Activated CD4-positive, alpha-beta T cell treated with anti-CD3 and anti-CD28 coated beads, Interleukin-2, amount 10 ng/mL, durations not matched to agents 24 days and 14 days (primary cell): ENCODE results near the gene BATF3. TPM values are rescaled to one million over a fixed set of nuclear protein-coding genes. Genes with fewer than 3 reads are reported as not detected.
A peak's percentile ranks its signal among the peaks of the same experiment; 100 is the strongest.

Experiments
- DNase-seq: peaks from one replicate; pipeline ENCODE4 v3.0.0; 2022
- H3K27ac Mint-ChIP-seq: one replicate; pipeline ENCODE4 v1.8.0; 2022; ENCODE audit warnings: mild to moderate bottlenecking, mixed read lengths
- H3K27me3 Mint-ChIP-seq: one replicate; pipeline ENCODE4 v1.8.0; 2022; ENCODE audit warnings: mixed read lengths
- H3K36me3 Mint-ChIP-seq: one replicate; pipeline ENCODE4 v1.8.0; 2022; ENCODE audit warnings: low read depth, mild to moderate bottlenecking, mixed read lengths
- H3K4me1 Mint-ChIP-seq: one replicate; pipeline ENCODE4 v1.8.0; 2021; ENCODE audit warnings: mixed read lengths
- H3K4me3 Mint-ChIP-seq: one replicate; pipeline ENCODE4 v1.8.0; 2022; ENCODE audit warnings: mild to moderate bottlenecking, moderate library complexity, mixed read lengths
- H3K9me3 Mint-ChIP-seq: one replicate; pipeline ENCODE4 v1.8.0; 2021; ENCODE audit warnings: mixed read lengths
- intact Hi-C: fragments of 100-400 bp; cut with micrococcal nuclease; formaldehyde crosslinking; loops from one replicate; pipeline ENCODE4 v1.15.1; 2023
- total RNA-seq: library from RNA; stranded (reverse); gene quantifications from 2 replicates; pipeline ENCODE4 v1.2.3, GENCODE V29; 2022

BATF3 gene
- total RNA-seq, 1 donor from 2014 or later, result 100.0 TPM

DNA sequence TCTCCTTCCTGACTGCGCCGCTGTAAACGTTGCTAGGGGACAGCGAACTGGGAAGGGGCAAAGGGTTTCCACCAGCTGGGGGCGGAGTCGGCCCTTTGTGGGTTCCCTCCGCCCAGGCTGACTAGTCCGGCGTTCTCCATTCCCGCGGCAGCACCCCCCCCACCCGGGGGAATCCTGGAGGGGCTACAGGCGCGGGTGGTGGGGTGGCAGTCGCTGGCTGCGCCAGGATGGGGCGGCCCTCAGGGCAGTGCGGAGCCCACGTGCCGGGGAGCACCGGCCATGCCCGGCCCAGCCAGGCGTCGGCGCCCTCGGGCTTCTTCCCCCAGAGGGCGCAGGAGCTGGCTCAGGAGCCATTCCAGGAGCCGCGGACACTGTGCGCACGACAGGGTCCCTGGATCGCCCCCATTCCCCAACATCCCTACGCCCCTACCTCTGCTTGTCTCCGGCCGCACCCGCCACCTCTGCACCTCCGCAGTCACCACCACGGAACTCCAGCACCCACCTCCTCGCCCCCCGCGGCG is 476 bp downstream of the BATF3 start:
- no peaks in the 10 kb centered on the region for H3K9me3 Mint-ChIP-seq
- H3K27ac Mint-ChIP-seq, result peak overlapping the region; percentile 87
- DNase-seq, result peak; percentile 86
- H3K4me1 Mint-ChIP-seq, result peaks cover 51% of the 10 kb centered on the region
- peak overlapping the region; percentile 86 for H3K4me3 Mint-ChIP-seq
- H3K27me3 Mint-ChIP-seq, result peaks cover 15% of the 10 kb centered on the region
- intact Hi-C loops, result loop anchor here (1.0 kb wide), 3 partner anchors 21 to 83 kb away; no protein-coding TSS in a partner anchor
- H3K36me3 Mint-ChIP-seq, result peaks cover 31% of the 10 kb centered on the region

DNA sequence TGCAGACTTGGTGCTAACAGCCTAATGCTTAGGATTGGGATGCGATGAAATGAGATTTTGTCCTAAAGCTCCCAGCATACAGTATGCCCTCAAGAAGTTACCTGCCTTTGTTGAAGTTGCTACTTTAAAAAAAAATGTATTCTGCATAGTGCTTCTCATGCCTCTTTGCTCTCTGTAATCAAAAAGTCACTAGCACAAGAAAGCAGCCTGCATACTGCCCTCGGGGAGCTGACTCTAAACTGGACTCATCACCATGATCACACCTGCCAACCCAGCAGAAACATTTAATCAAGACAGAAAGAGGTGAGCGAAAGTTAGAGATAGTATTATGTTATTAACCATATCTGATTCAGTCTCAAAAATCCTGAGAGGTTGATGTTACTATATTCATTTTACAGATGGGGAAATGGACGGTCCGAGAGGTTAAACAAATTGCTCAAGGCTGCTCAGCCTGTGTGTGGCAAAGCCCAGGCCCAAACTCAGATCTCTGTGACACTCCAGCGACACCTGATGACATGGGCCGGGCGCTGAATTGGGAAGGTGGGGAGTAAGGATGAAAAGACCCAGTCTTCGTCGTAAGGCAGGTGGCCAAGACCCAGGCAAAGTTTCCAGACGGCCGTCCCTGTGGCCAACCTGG is 1.1 kb downstream of the BATF3 start:
- Mint-ChIP-seq H3K4me3 (peak overlapping the region; percentile 86), H3K4me1 (peaks cover 47% of the 10 kb centered on the region), H3K36me3 (peaks cover 31% of the 10 kb centered on the region), H3K9me3 (no peaks in the 10 kb centered on the region), H3K27ac (peak overlapping the region; percentile 76), H3K27me3 (peaks cover 15% of the 10 kb centered on the region)
- intact Hi-C loops, result loop anchor here (1.0 kb wide), 3 partner anchors 20 to 84 kb away; no protein-coding TSS in a partner anchor
- DNase-seq, result no peak

DNA sequence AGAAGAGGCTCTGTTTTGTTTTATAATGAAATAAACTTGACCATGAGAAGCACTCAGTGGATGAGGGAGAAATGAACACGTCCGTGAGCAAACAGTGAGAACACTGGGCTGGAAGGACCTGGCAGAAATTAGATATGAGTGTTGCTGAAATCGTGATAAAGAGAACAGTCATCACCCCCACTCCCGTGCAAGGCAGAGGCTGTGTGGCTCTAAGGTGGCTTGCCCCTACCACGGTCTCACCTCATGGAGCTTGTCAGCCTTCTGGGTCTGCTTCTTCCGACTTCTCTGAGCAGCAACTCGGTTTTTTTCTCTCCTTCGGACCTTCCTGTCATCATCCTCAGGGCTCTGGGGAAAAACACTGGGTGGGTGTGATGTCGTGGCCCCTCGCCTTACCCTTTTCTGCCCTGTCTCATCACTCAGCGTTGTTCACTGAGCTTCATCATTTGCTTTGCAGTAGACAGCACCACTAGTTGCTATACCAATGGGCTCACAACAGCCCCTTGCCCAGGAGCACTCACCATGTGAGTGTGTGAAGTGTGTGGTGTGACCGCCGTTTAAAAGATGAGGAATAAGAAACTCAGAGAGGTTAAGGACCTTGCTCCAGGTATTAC is 2.8 kb downstream of the BATF3 start:
- Mint-ChIP-seq H3K4me3 (peak overlapping the region; percentile 86), H3K27me3 (peaks cover 9% of the 10 kb centered on the region), H3K9me3 (no peaks in the 10 kb centered on the region), H3K27ac (peak overlapping the region; percentile 42), H3K36me3 (peaks cover 40% of the 10 kb centered on the region), H3K4me1 (peaks cover 34% of the 10 kb centered on the region)
- intact Hi-C loops, result no loop called here
- no peak for DNase-seq

DNA sequence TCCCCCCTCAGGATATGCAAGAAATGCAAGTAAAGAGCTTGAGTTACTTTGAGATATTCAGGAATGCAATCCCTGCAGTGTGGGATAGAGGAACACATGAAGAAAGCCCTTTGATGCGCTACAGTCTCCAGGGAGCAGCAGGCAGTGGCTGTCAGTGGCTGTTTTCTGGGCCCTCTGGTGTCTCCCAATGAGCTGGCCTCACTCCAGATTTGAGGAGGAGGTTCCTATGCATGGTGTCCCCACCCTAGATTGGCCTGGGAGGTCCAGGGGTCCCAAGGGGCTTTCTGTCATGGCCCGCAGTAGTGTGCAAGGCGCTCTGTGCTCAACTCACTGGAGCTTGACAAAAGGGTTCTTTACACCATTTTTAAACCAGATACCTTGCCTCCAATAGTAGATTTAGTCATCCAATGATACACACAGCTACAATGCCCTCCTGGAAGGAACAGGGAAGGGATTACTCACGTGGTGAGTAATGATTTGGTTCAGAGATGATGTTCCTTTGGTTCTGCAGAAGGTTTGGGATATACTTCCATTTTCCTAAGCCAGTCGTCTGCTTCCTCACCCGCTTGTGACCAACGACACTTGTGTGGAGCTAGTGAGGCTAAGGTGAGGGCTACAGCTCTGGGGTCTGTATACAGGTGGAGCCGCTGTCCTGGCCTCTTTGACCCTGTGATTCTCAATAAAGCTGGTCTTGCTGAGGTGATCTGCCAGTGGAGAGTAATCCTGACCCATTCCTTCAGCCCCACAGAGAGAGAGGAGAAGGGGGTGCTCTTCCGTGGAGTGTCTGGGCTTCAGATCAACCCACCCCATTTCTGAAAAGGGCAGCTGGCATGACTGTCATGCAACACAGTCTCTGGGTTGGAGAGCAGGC is 6.6 kb downstream of the BATF3 start:
- peaks cover 17% of the 10 kb centered on the region for H3K4me1 Mint-ChIP-seq
- H3K9me3 Mint-ChIP-seq, result no peaks in the 10 kb centered on the region
- H3K27ac Mint-ChIP-seq, result no peak overlapping the region
- H3K27me3 Mint-ChIP-seq, result peaks cover 3% of the 10 kb centered on the region
- intact Hi-C loops, result no loop called here
- DNase-seq, result no peak
- H3K4me3 Mint-ChIP-seq, result no peak overlapping the region
- H3K36me3 Mint-ChIP-seq, result peaks cover 40% of the 10 kb centered on the region

DNA sequence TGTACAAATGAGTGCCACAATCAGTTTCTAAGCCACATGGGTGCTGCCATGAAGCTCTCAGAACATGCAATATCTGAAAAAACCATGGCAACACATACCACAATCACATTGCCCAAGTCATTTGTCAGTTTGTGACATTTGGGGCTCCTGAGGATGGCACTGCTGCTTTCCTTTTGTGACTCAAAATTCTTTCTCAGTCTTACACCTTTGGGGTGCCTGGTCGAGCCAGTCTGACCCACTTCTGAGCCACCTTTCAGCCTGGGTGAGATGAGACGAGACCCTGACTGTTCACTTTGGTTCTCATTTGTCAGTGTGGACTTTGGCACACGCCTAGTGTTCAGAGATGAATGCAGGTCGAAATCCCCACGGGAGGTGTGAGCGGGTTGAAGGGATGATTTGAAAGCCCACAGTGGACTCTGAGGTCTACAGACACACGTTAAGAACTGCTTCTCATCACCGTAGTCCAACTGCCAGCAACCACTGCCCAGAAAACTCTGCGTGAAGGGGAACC is 8.0 kb downstream of the BATF3 start:
- intact Hi-C loops, result no loop called here
- Mint-ChIP-seq H3K36me3 (peaks cover 36% of the 10 kb centered on the region), H3K9me3 (no peaks in the 10 kb centered on the region), H3K4me3 (no peak overlapping the region), H3K27ac (peak overlapping the region; percentile 21), H3K4me1 (peaks cover 8% of the 10 kb centered on the region), H3K27me3 (peaks cover 3% of the 10 kb centered on the region)
- no peak for DNase-seq

DNA sequence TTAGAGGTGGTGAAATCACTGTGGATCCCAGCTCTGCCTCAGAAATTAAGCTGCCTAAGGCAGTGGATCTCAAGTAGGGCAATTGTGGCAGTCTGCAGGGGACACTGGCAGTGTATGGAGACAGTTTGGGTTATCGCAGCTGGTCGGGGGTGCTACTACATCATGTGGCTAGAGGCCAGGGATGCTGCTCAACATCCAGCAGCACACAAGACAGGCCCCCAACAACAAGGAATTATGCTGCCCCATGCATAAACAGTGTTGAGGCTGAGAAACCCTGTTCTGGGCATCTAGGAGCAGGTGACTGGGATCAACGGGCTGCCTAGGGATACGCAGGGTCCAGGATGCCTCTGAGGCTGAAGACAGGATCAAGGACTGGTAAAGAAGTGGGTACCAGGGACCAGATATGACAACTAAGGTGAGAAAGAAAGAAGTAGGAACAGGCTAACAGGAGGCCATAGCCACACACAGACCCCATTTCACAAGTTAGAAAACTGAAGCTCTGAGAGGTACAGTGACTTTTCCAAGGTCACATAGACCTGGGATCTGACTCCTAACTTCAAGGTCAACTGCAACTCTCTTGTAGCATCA is 8.7 kb downstream of the BATF3 start:
- Mint-ChIP-seq H3K27me3 (no peaks in the 10 kb centered on the region), H3K27ac (no peak overlapping the region), H3K4me1 (peaks cover 5% of the 10 kb centered on the region), H3K4me3 (no peak overlapping the region), H3K9me3 (no peaks in the 10 kb centered on the region), H3K36me3 (peaks cover 32% of the 10 kb centered on the region)
- DNase-seq, result no peak
- intact Hi-C loops, result no loop called here

DNA sequence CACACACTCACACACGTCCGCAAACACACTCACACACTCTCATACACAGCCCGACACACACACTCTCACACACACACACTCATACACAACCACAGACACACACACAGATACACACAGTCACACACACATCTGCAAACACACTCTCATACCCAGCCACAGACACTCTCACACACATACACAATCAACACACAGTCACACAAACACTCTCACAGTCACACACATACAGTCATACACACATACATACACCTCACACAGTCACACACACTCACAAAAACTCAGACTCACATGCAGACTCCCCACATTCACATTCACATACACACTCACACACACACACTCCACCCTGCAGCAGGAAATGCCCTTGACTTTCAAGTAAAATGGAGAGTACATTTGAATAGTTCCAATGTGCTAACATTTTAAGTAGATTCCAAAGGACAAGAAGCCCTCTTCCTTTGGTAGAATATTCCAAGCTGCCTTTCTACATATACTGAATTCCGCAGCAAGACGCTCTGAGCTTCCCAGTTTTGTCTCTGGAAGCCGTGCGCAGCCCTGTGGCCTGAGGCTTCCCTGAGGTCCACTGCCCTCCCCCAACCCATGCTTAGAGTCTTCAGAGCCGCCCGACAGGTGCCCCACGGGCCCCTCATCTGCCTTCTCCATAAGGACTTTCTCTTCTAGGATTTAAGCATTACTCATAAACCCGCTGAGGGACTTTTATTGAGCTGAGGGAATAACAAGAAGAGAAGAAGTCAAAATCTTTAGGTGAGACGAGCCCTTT is 9.7 kb downstream of the BATF3 start:
- H3K9me3 Mint-ChIP-seq, result no peaks in the 10 kb centered on the region
- H3K4me3 Mint-ChIP-seq, result no peak overlapping the region
- intact Hi-C loops, result no loop called here
- peaks cover 6% of the 10 kb centered on the region for H3K4me1 Mint-ChIP-seq
- H3K27me3 Mint-ChIP-seq, result no peaks in the 10 kb centered on the region
- H3K36me3 Mint-ChIP-seq, result peaks cover 28% of the 10 kb centered on the region
- DNase-seq, result no peak
- no peak overlapping the region for H3K27ac Mint-ChIP-seq

DNA sequence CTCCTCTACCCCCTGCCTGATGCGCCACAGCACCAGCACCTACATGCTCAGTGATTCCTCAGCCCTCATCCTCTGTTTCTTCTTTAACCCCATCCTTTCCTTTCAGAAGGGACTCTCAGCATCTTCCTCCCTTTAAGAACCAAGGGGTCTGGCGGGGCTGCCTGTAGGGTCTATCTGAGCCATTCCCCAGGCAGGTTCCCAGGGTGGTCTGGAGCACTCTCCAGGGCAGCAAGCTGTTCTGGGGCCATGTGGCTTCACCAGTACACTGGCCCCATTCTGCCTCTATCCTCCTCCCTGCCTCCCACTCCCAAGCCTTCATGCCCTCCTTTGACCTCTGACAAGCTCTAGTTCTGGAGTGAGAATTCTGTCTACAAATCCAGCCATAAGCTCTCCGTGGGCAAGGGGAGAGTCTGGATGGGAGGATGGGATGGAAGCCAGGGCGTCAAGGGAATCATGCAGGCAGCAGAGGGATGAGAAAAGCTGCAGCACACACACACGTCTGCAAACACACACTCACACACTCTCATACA is 10.4 kb downstream of the BATF3 start:
- Mint-ChIP-seq H3K27ac (no peak overlapping the region), H3K9me3 (no peaks in the 10 kb centered on the region), H3K27me3 (no peaks in the 10 kb centered on the region), H3K4me3 (no peak overlapping the region), H3K36me3 (peaks cover 24% of the 10 kb centered on the region), H3K4me1 (peaks cover 6% of the 10 kb centered on the region)
- no peak for DNase-seq
- intact Hi-C loops, result no loop called here

DNA sequence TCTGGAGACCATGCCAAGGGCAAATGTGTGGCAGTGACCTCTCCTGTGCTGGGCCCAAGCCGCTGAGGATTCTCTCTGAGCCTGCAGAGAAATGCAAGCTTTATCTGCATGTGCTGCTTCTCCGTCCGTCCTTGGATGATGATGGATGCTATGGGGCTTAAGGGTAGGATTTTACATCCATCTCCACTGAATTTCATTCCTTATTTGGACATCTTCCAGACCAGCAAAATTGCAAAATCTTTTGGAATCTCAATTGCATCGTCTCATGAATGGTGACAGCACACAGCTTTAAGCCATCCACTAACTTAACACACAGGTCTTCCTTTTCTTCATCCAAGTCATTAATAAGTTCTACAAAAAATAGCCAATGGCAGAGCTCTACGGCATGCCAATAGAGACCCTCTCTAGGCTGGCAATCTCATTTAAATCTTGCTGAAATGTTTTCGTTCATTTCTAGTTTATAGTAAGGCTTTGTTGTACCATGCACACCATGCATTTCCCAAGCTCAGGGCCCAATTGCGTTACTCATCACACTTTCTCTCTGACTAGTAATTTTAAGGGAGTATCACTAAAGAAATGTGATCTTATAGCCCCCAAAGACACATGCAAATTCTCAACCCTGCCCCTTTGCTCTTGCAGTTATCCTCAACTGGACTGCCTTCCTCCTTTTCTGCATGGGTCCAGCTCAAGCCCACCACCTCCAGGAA is 11.1 kb downstream of the BATF3 start:
- no peak overlapping the region for H3K4me3 Mint-ChIP-seq
- H3K27me3 Mint-ChIP-seq, result no peaks in the 10 kb centered on the region
- H3K9me3 Mint-ChIP-seq, result no peaks in the 10 kb centered on the region
- peaks cover 23% of the 10 kb centered on the region for H3K36me3 Mint-ChIP-seq
- intact Hi-C loops, result no loop called here
- no peak for DNase-seq
- H3K27ac Mint-ChIP-seq, result no peak overlapping the region
- H3K4me1 Mint-ChIP-seq, result peaks cover 13% of the 10 kb centered on the region

DNA sequence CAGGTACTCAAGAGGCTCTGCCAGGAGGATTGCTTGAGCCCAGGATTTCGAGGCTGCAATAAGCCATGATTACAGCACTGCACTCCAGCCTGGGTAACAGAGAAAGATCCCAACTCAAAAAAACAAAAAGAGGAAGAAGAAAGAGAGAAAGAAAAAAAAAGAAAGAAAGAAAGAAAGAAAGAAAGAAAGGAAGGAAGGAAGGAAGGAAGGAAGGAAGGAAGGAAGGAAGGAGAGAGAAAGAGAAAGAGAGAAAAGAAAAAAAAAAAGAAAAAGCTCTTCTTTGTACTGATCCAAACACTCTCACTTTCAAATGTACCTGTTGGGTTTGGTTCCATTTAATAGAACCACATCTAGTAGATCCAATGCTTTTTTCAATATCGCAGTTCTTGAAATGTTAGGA is 11.8 kb downstream of the BATF3 start:
- H3K9me3 Mint-ChIP-seq, result no peaks in the 10 kb centered on the region
- H3K27ac Mint-ChIP-seq, result peak overlapping the region; percentile 43

DNA sequence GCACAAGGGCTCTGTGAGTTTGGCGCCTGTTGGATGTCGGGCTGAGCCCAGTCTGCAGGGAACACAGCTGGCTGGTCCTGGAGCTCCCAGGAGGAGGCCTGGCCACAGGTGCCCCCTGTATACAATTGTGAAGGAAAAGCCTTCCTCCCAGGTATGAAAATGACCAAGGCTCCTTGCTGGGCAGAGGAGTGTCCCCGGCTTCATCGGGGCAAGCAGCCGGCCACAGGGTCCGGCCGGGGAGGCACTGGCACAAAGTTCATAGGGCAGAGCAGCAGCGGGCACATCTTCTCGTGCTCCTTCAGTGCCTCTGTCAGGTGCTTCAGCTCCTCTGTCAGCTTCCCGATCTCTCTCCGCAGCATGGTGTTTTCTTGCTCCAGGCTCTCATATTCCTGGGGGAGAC is 13.0 kb downstream of the BATF3 start:
- no peak overlapping the region for H3K27ac Mint-ChIP-seq

More for the DNA sequence above, 11.8 kb downstream of the BATF3 start:
- intact Hi-C loops, result no loop called here
- Mint-ChIP-seq H3K4me1 (peaks cover 20% of the 10 kb centered on the region), H3K36me3 (peaks cover 17% of the 10 kb centered on the region), H3K4me3 (no peak overlapping the region), H3K27me3 (no peaks in the 10 kb centered on the region)
- no peak for DNase-seq

DNA sequence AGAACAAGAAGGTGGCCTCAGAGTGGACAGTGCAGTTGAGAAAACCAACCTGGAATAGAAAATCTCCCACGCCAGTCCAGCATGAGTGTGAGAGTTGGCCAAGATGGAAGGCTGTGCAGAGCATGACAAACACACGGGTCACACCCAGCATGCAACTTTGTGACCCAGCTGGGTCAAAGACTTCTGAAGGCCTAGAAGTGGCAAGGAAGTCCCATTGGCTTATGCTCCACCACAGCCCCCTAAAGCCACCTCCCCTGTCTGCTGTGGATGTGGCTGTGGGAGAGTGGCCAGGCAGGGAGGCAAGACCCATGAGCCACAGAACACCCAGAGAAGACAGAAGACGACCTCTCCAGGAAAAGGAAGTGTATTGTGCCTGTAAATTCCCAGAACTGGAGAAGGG is 13.6 kb downstream of the BATF3 start:
- no peak for DNase-seq
- Mint-ChIP-seq H3K36me3 (peaks cover 14% of the 10 kb centered on the region), H3K9me3 (no peaks in the 10 kb centered on the region), H3K27me3 (no peaks in the 10 kb centered on the region), H3K4me1 (peaks cover 30% of the 10 kb centered on the region), H3K27ac (no peak overlapping the region), H3K4me3 (no peak overlapping the region)
- intact Hi-C loops, result no loop called here

More for the DNA sequence above, 13.0 kb downstream of the BATF3 start:
- intact Hi-C loops, result no loop called here
- peaks cover 14% of the 10 kb centered on the region for H3K36me3 Mint-ChIP-seq
- H3K27me3 Mint-ChIP-seq, result no peaks in the 10 kb centered on the region
- no peaks in the 10 kb centered on the region for H3K9me3 Mint-ChIP-seq
- peaks cover 28% of the 10 kb centered on the region for H3K4me1 Mint-ChIP-seq
- no peak for DNase-seq
- no peak overlapping the region for H3K4me3 Mint-ChIP-seq
